ENCODE measurements around the gene BTBD2.

- TF ChIP-seq, protein P1, sequence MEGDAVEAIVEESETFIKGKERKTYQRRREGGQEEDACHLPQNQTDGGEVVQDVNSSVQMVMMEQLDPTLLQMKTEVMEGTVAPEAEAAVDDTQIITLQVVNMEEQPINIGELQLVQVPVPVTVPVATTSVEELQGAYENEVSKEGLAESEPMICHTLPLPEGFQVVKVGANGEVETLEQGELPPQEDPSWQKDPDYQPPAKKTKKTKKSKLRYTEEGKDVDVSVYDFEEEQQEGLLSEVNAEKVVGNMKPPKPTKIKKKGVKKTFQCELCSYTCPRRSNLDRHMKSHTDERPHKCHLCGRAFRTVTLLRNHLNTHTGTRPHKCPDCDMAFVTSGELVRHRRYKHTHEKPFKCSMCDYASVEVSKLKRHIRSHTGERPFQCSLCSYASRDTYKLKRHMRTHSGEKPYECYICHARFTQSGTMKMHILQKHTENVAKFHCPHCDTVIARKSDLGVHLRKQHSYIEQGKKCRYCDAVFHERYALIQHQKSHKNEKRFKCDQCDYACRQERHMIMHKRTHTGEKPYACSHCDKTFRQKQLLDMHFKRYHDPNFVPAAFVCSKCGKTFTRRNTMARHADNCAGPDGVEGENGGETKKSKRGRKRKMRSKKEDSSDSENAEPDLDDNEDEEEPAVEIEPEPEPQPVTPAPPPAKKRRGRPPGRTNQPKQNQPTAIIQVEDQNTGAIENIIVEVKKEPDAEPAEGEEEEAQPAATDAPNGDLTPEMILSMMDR (IDR thresholded peaks at IDR 0.05; ENCODE audit: poor library complexity): no peak
- TF ChIP-seq EZH2 (IDR thresholded peaks at IDR 0.05; ENCODE audit: borderline replicate concordance) (no peak), EZH2phosphoT487 (IDR thresholded peaks at IDR 0.05; ENCODE audit: low read depth, severe bottlenecking, unreplicated experiment) (no peak)
Measured at GRCh38 chr19:1952635-1953034, 62.9 kb downstream of the BTBD2 start.

Measured in hepatocyte (in vitro differentiated cells).